OCI-LY7 (cell line): ENCODE data around the gene CHST11. TPM values are rescaled to one million over a fixed set of nuclear protein-coding genes. Genes with fewer than 3 reads are reported as not detected.

Experiments
- BruUV-seq: library from RNA; stranded (reverse); fragments of 400-500 nt; replicated peaks from 2 replicates; lab custom pipeline; 2021; lab: Mats Ljungman, UMichigan
- CTCF ChIA-PET: fragments of 300-600 bp; sonication (Branson Sonifier 250); formaldehyde crosslinking; loops from one replicate; lab custom pipeline; 2022; ENCODE audit warnings: antibody characterized with exemption; ENCODE audit not compliant: unreplicated experiment; lab: Charles Lee
- POLR2A ChIA-PET: fragments of 300-600 bp; sonication (Branson Sonifier 250); formaldehyde crosslinking; loops from one replicate; lab custom pipeline; 2022; ENCODE audit warnings: antibody characterized with exemption; lab: Charles Lee
- DNase-seq: peaks from one replicate; pipeline ENCODE4 v3.0.0-alpha.2; 2015; ENCODE audit warnings: low spot score
- H2AFZ ChIP-seq: fragments of 200-600 bp; sonication (generic), shearing (Covaris generic); 2 replicates; pipeline ENCODE4 v1.6.1; 2014; ENCODE audit warnings: mild to moderate bottlenecking, antibody characterized with exemption, low read length, moderate library complexity
- H3K27ac ChIP-seq: fragments of 200-600 bp; sonication (generic); 2 replicates; pipeline ENCODE4 v1.5.1; 2014; ENCODE audit warnings: mixed run types, low read depth, mild to moderate bottlenecking, moderate library complexity, low read length, inconsistent platforms; ENCODE audit not compliant: poor library complexity, severe bottlenecking
- H3K36me3 ChIP-seq: fragments of 200-600 bp; sonication (generic); 2 replicates; pipeline ENCODE4 v1.6.1; 2014; ENCODE audit warnings: mild to moderate bottlenecking, antibody characterized with exemption, low read length, moderate library complexity, mixed read lengths; ENCODE audit not compliant: insufficient read depth
- H3K4me1 ChIP-seq: fragments of 200-600 bp; sonication (generic); 2 replicates; pipeline ENCODE4 v1.5.1; 2014; ENCODE audit warnings: mild to moderate bottlenecking, low read length; ENCODE audit not compliant: insufficient read depth, poor library complexity, severe bottlenecking
- H3K4me2 ChIP-seq: fragments of 200-600 bp; sonication (generic); 2 replicates; pipeline ENCODE4 v1.6.1; 2014; ENCODE audit warnings: mild to moderate bottlenecking, low read length
- H3K4me3 ChIP-seq: fragments of 200-600 bp; sonication (generic); 2 replicates; pipeline ENCODE4 v1.5.1; 2014; ENCODE audit warnings: mild to moderate bottlenecking, low read depth, low read length; ENCODE audit not compliant: poor library complexity, severe bottlenecking
- H3K79me2 ChIP-seq: fragments of 200-600 bp; sonication (generic); 2 replicates; pipeline ENCODE4 v1.6.1; 2016; ENCODE audit warnings: low read depth, mild to moderate bottlenecking, low read length, moderate library complexity, mixed read lengths; ENCODE audit not compliant: insufficient read depth
- H3K9me2 ChIP-seq: fragments of 200-600 bp; sonication (generic); 2 replicates; pipeline ENCODE4 v1.6.1; 2016; ENCODE audit warnings: mild to moderate bottlenecking, low read length, mixed read lengths; ENCODE audit not compliant: insufficient read depth
- H3K9me3 ChIP-seq: fragments of 200-600 bp; sonication (generic); 2 replicates; pipeline ENCODE4 v1.6.1; 2014; ENCODE audit warnings: mild to moderate bottlenecking, mixed run types, low read length, mixed read lengths
- H4K20me1 ChIP-seq: fragments of 200-600 bp; sonication (generic); 2 replicates; pipeline ENCODE4 v1.6.1; 2014; ENCODE audit warnings: mild to moderate bottlenecking, antibody characterized with exemption, low read length, moderate library complexity, mixed read lengths; ENCODE audit not compliant: insufficient read depth
- EZH2phosphoT487 ChIP-seq: fragments of 200-600 bp; sonication (generic); IDR thresholded peaks from 2 replicates; pipeline ENCODE4 v1.6.1; 2018; ENCODE audit warnings: low read depth, borderline replicate concordance, mild to moderate bottlenecking, mixed run types, antibody characterized with exemption, low read length, moderate library complexity, mixed read lengths
- intact Hi-C: fragments of 100-400 bp; cut with micrococcal nuclease; formaldehyde crosslinking; loops from one replicate; pipeline ENCODE4 v1.10.0; 2022; ENCODE audit not compliant: unreplicated experiment
- total RNA-seq, 2 experiments: library from RNA; depleted of rRNA in 1 of 2; stranded (reverse); fragments of >200 nt in 1 of 2; shearing (Covaris generic) in 1 of 2; gene quantifications; 2 replicates each; pipeline ENCODE4 v1.2.3, GENCODE V29; 2014 to 2022
- TF ChIP-seq, protein P1 (sequence below): fragments of 200-600 bp; sonication (generic); conservative IDR thresholded peaks from 2 replicates; pipeline ENCODE4 v1.5.1; 2014; ENCODE audit warnings: mild to moderate bottlenecking, antibody characterized with exemption, low read length, moderate library complexity, mixed read lengths

CHST11 gene
- total RNA-seq, 2 experiments from 2014 or later = 15.2 to 41.6 TPM

DNA sequence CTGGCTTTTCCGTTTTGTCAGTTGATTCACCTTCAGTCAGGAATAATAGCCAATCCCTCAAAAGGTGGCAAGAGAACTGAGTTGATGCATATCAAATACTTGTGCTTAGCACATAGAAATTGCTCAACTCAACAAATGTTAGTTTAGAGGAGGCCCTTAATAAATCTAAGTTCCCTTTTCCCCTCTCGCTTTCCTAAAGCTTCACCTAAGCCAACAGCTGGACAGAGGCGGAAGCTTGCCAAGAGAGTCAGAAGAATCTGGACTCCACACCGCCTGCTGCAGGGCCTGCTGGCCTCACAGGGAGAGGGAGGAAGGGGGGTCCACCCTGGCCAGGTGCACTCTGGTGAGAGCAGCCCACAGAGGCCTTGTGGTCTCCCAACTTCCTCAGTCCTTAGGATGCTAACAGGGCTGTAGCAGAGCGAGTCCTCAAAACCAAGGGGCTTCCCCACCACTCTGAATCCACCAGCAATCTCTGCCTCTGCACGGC is 213.1 kb downstream of the CHST11 start:
- TF ChIP-seq, protein P1, sequence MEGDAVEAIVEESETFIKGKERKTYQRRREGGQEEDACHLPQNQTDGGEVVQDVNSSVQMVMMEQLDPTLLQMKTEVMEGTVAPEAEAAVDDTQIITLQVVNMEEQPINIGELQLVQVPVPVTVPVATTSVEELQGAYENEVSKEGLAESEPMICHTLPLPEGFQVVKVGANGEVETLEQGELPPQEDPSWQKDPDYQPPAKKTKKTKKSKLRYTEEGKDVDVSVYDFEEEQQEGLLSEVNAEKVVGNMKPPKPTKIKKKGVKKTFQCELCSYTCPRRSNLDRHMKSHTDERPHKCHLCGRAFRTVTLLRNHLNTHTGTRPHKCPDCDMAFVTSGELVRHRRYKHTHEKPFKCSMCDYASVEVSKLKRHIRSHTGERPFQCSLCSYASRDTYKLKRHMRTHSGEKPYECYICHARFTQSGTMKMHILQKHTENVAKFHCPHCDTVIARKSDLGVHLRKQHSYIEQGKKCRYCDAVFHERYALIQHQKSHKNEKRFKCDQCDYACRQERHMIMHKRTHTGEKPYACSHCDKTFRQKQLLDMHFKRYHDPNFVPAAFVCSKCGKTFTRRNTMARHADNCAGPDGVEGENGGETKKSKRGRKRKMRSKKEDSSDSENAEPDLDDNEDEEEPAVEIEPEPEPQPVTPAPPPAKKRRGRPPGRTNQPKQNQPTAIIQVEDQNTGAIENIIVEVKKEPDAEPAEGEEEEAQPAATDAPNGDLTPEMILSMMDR = no peak
- no peak for TF ChIP-seq EZH2phosphoT487
- Histone ChIP-seq H3K36me3 (no peaks in the 10 kb centered on the region), H3K27ac (no peak overlapping the region), H3K9me3 (no peaks in the 10 kb centered on the region), H3K4me2 (peak overlapping the region; percentile 48), H3K4me1 (peaks cover 34% of the 10 kb centered on the region), H4K20me1 (no peaks in the 10 kb centered on the region), H2AFZ (no peak overlapping the region), H3K79me2 (no peaks in the 10 kb centered on the region), H3K4me3 (no peak overlapping the region), H3K9me2 (no peaks in the 10 kb centered on the region)
- CTCF ChIA-PET = interaction anchor here (0.6 to 1.1 kb wide), 2 partner anchors 20 to 289 kb away, joined by 3 to 4 read pairs; no protein-coding TSS in a partner anchor
- POLR2A ChIA-PET = interaction anchor here (0.6 to 0.9 kb wide), 2 partner anchors 130 to 270 kb away, joined by 3 read pairs; no protein-coding TSS in a partner anchor
- BruUV-seq = no TSS peak
- peak; percentile 54 for DNase-seq
- intact Hi-C loops = loop anchor here (5.0 kb wide), 1 partner anchor 213 kb away; the partner anchor contains the start of gene CHST11

DNA sequence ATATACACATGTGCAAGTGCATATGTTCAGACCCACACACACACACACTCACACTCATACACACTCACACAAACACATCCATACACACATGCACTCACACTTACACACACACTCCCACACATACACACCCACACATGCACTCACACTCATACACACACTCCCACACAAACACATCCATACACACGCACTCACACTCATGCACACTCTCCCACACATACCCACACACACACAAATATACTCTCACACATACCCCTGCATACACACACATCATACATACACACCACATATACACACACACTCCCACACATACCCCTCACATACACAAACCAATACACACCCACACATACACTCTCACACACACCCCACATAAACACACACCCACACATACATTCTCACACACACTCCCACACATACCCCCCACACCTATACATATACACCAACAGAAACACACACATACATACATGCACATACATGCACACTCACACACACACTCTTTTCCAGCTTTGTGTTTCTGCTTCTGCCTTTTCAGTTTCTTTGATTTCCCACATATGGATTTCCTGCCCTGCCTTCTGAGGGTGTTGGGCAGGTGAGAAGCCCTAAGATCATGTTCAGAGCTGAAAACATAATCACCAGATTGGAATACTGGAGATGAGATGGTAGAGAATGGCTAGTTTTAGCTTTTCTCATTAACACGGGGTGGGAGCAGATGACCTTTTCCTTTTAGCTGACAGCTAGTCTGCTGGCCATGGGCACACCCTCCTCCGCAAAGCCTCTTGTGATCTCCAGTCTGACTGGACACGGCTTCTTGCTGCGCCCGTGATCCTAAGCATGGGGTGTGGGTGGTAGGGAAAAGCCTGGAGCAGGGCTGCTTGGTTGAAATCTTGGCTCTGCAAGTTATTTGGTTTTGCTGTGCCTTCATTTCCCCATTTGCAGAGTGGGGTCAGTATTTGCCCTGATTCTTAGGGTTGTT is 214.0 kb downstream of the CHST11 start:
- Histone ChIP-seq H3K9me2 (no peaks in the 10 kb centered on the region), H2AFZ (no peak overlapping the region), H3K4me1 (peaks cover 34% of the 10 kb centered on the region), H3K9me3 (no peaks in the 10 kb centered on the region), H3K27ac (no peak overlapping the region), H4K20me1 (no peaks in the 10 kb centered on the region), H3K4me3 (no peak overlapping the region), H3K79me2 (no peaks in the 10 kb centered on the region), H3K4me2 (peak overlapping the region; percentile 48), H3K36me3 (no peaks in the 10 kb centered on the region)
- DNase-seq = no peak
- intact Hi-C loops = no loop called here
- ChIA-PET POLR2A (interaction anchor here (0.9 kb wide), 1 partner anchor 131 kb away, joined by 3 read pairs; no protein-coding TSS in a partner anchor), CTCF (no interaction called here)
- TF ChIP-seq EZH2phosphoT487 = no peak
- TF ChIP-seq, protein P1 = no peak
- BruUV-seq = no TSS peak
